RWPE1 (cell line): ENCODE results near the gene THSD4.
A peak's percentile ranks its signal among the peaks of the same experiment; 100 is the strongest.

Experiments
- CTCF ChIA-PET: fragments of 350-600 bp; sonication (Branson Sonifier 250); formaldehyde crosslinking; extraction: SDS; loops from one replicate; lab custom pipeline; 2021; lab: Yijun Ruan, JAX
- POLR2A ChIA-PET: fragments of 400-600 bp; formaldehyde crosslinking; extraction: SDS; loops from one replicate; lab custom pipeline; 2020; ENCODE audit warnings: antibody characterized with exemption; ENCODE audit not compliant: low non-redundant PET; lab: Yijun Ruan, JAX
- DNase-seq: peaks from one replicate; pipeline ENCODE4 v3.0.0; 2012; ENCODE audit warnings: low spot score
- H3K27ac ChIP-seq: fragments of 450-650 bp; 2 replicates; pipeline ENCODE4 v1.5.1; 2017
- TF ChIP-seq, protein P1 (sequence below): fragments of 450-650 bp; conservative IDR thresholded peaks from 2 replicates; pipeline ENCODE4 v1.5.1; 2017; ENCODE audit warnings: low read depth, mild to moderate bottlenecking

Gene THSD4

DNA sequence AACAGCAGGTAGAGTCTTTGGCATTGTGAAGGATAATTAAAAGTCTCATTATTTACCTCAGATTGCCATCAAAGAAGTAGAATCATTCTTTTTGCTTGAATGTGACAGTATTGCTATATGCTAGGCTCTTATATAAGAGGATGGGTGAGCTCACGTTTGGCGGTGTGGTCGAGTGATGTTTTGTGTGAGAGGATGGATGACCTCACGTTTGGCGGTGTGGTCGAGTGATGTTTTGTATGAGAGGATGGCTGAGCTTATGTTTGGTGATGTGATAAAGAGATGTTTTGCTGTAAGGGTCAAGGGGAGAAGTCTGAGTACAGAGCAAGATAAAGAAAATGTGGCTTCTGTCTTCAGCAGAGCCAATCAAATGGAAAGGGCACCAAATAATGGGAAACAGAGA, 395.5 kb downstream of the THSD4 start:
- TF ChIP-seq, protein P1, sequence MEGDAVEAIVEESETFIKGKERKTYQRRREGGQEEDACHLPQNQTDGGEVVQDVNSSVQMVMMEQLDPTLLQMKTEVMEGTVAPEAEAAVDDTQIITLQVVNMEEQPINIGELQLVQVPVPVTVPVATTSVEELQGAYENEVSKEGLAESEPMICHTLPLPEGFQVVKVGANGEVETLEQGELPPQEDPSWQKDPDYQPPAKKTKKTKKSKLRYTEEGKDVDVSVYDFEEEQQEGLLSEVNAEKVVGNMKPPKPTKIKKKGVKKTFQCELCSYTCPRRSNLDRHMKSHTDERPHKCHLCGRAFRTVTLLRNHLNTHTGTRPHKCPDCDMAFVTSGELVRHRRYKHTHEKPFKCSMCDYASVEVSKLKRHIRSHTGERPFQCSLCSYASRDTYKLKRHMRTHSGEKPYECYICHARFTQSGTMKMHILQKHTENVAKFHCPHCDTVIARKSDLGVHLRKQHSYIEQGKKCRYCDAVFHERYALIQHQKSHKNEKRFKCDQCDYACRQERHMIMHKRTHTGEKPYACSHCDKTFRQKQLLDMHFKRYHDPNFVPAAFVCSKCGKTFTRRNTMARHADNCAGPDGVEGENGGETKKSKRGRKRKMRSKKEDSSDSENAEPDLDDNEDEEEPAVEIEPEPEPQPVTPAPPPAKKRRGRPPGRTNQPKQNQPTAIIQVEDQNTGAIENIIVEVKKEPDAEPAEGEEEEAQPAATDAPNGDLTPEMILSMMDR, result no peak
- ChIA-PET POLR2A (no interaction called here), CTCF (no interaction called here)
- no peak for DNase-seq
- H3K27ac ChIP-seq, result no peak overlapping the region

DNA sequence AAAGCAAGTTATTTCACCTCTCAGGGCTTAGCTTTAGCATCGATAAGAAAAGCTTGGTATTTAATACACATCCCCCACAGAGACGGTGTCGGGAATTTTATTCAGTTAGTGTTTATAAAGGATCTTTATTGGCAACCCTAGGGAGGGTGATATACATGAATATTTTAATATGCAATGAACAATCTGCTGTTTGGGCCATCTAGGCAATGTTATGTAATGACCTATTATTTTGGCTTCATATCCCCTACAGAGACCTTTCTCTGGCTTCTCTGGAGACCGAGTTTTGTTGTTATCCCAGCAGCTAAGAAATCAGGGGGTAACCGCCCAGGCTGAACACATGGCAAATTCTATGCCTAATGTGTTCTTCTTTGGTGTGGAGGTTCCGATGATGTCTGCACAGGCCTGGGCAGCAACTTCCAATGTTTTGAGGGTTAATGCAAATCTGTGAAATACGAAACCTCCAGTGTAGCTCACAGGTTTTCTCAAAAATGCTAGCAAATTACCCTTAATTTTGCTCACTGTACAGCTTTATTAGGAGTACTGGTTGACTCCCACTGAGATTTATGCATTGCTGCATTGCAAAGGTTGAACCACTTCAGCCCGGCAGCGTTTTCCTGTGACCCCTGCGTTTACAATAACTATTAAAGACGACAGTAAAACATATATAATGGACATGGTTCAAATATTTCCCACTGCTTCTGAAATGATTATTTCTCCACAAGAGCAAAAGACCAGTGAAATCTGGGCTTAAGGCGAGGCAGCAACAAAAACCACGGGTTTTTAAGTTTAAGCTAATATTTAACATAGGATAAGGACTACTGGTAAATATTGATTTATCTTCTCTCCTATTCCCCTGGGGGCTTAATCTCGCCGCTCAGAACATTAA, 396.8 kb downstream of the THSD4 start:
- ChIA-PET CTCF (interaction anchor here (0.6 to 1.1 kb wide), 4 partner anchors 11 to 396 kb away, joined by 3 to 6 read pairs (median 4); no protein-coding TSS in a partner anchor), POLR2A (no interaction called here)
- no peak for DNase-seq
- TF ChIP-seq, protein P1, result no peak
- H3K27ac ChIP-seq, result no peak overlapping the region

DNA sequence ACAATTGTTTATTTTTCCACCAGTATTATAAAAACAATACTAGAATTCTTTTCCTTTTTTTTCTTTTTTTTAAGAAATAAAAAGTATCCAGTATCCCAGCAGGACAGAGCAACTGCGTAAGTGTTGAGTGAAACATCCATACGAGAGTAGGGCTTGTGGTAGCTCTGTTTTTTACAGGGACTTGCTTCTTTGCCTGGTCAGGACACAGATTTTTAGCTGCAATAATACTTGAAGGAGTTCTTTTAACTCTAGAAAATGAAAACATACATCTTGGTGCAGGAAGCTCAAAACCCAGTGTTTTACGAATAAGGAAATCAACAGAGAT, 397.4 kb downstream of the THSD4 start:
- DNase-seq, result no peak
- TF ChIP-seq, protein P1, result no peak
- CTCF ChIA-PET, result interaction anchor here (0.6 to 1.1 kb wide), 4 partner anchors 11 to 396 kb away, joined by 3 to 6 read pairs (median 4); no protein-coding TSS in a partner anchor
- H3K27ac ChIP-seq, result no peak overlapping the region
- POLR2A ChIA-PET, result no interaction called here

DNA sequence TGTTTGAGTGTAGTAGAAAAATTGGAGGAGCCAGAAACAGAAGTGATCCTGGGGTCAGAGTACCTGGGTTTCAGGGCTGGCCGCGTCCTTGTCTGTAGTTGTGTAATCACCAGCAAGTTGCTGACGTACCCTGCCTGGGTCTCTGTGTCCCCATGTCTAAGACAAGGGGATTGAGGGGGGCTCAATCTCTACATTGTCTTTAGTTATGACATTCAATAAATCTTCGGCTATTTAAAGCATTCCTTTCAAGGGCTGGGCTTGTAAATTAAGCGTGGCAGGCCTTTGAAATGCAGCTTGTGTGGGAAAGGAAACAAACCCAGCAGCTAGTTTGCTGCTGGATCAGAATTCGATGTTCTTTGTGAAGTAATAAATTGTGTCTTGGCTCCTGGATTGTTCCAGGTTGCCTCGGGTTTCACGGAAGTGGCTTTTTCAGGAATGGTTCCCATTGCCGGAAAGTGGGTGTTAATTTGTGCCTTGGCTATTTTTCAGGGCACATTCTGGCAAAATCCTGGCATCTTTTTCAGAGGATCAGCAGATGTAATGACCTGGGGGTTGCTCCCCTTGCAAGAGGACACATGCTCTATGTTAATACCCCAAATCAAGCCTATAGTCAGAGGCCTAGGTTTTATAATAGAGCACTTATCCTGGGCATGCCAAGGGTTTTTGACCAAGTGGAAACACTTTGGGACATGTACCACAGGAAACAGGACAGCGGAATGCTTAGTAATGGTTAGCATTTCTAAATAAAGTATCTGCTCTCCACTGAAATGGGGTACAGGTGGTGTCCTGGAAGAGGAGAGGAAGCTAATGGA, 400.3 kb downstream of the THSD4 start:
- TF ChIP-seq, protein P1, result no peak

DNA sequence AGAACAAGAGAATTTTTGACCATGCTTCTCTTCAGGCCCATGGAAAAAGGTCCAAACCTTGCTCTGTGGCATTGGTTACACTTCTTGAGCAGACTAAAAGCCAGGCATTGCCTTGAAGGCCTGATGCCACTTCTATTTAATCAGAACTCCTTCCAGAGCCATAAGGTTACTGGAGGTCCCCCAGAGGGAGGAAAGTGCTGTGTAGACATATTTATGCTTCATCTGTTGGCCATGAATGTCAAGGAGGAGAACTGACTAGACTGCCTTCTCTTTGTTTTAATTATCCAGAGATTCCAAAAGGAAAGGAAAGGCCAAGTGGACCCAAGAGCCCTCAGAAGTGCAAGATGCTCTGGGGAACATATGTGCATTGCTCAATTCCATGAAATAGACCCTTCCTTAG, 402.5 kb downstream of the THSD4 start:
- POLR2A ChIA-PET, result no interaction called here
- CTCF ChIA-PET, result no interaction called here
- DNase-seq, result no peak
- no peak overlapping the region for H3K27ac ChIP-seq
- TF ChIP-seq, protein P1, result no peak

More for the DNA sequence above, 400.3 kb downstream of the THSD4 start:
- ChIA-PET POLR2A (no interaction called here), CTCF (interaction anchor here (0.7 to 1.1 kb wide), 2 partner anchors 61 to 217 kb away, joined by 3 read pairs; no protein-coding TSS in a partner anchor)
- DNase-seq, result no peak
- H3K27ac ChIP-seq, result peak overlapping the region; percentile 64; the same call in 1 of the 2 replicates

DNA sequence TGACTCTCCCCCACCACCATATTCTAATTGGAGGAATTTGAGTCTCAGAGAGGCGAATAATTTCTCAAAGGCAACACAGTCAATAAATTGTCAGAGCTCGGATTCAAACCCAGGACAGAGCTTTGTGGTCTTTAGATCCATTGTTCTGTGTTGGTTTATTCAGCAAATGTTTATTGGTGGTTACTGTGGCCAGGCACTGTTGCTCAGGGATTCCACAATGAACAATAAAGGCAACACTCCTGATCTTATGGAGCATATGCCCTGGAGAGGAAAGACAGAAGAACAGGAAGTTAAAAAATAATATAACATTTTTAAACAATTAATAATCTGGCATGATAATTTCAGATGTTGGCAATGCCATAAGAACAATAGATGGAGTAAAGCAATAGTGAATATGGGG, 403.4 kb downstream of the THSD4 start:
- no peak for DNase-seq
- TF ChIP-seq, protein P1, result no peak
- CTCF ChIA-PET, result no interaction called here
- POLR2A ChIA-PET, result no interaction called here
- H3K27ac ChIP-seq, result no peak overlapping the region
